ENCODE data around the gene SLC7A9.

The SLC7A9 gene

GRCh38 chr19:32831611-32832010 lies 38.0 kb downstream of the SLC7A9 start:
- no peak for TF ChIP-seq POLR2AphosphoS5 (IDR thresholded peaks at IDR 0.05; ENCODE audit: low read depth, low read length)
- TF ChIP-seq POLR2A (IDR thresholded peaks at IDR 0.05; ENCODE audit: low read depth, low read length) = no peak
- no peak for TF ChIP-seq TAF1 (IDR thresholded peaks at IDR 0.05; ENCODE audit: borderline replicate concordance, low read depth, low read length)
- FAIRE-seq = no peak
- no peak for DNase-seq (ENCODE audit: insufficient read length)

- TF ChIP-seq POLR2A (IDR thresholded peaks at IDR 0.05; ENCODE audit: low read depth, low read length) = no peak
- TF ChIP-seq TAF1 (IDR thresholded peaks at IDR 0.05; ENCODE audit: borderline replicate concordance, low read depth, low read length) = no peak
- TF ChIP-seq POLR2AphosphoS5 (IDR thresholded peaks at IDR 0.05; ENCODE audit: low read depth, low read length) = no peak
- DNase-seq (ENCODE audit: insufficient read length) = no peak
- FAIRE-seq = no peak
Measured at GRCh38 chr19:32830231-32831014, 39.1 kb downstream of the SLC7A9 start.

GRCh38 chr19:32829345-32829896 lies 40.1 kb downstream of the SLC7A9 start:
- no peak for FAIRE-seq
- TF ChIP-seq POLR2AphosphoS5 (IDR thresholded peaks at IDR 0.05; ENCODE audit: low read depth, low read length) (no peak), POLR2A (IDR thresholded peaks at IDR 0.05; ENCODE audit: low read depth, low read length) (no peak), TAF1 (IDR thresholded peaks at IDR 0.05; ENCODE audit: borderline replicate concordance, low read depth, low read length) (no peak)
- no peak for DNase-seq (ENCODE audit: insufficient read length)

- no peak for TF ChIP-seq POLR2AphosphoS5 (IDR thresholded peaks at IDR 0.05; ENCODE audit: low read depth, low read length)
- TF ChIP-seq TAF1 (IDR thresholded peaks at IDR 0.05; ENCODE audit: borderline replicate concordance, low read depth, low read length) = no peak
- no peak for TF ChIP-seq POLR2A (IDR thresholded peaks at IDR 0.05; ENCODE audit: low read depth, low read length)
- DNase-seq (ENCODE audit: insufficient read length) (no peak), FAIRE-seq (no peak)
Measured at GRCh38 chr19:32828643-32829344, 40.8 kb downstream of the SLC7A9 start.

- TF ChIP-seq POLR2AphosphoS5 (IDR thresholded peaks at IDR 0.05; ENCODE audit: low read depth, low read length) (no peak), TAF1 (IDR thresholded peaks at IDR 0.05; ENCODE audit: borderline replicate concordance, low read depth, low read length) (no peak), POLR2A (IDR thresholded peaks at IDR 0.05; ENCODE audit: low read depth, low read length) (no peak)
- FAIRE-seq (no peak), DNase-seq (ENCODE audit: insufficient read length) (no peak)
Measured at GRCh38 chr19:32828139-32828538, 41.4 kb downstream of the SLC7A9 start.

- no peak for FAIRE-seq
- no peak for TF ChIP-seq POLR2AphosphoS5 (IDR thresholded peaks at IDR 0.05; ENCODE audit: low read depth, low read length)
- TF ChIP-seq POLR2A (IDR thresholded peaks at IDR 0.05; ENCODE audit: low read depth, low read length) = no peak
- TF ChIP-seq TAF1 (IDR thresholded peaks at IDR 0.05; ENCODE audit: borderline replicate concordance, low read depth, low read length) = no peak
Measured at GRCh38 chr19:32824916-32825608, 44.5 kb downstream of the SLC7A9 start.

GRCh38 chr19:32824191-32824751 lies 45.3 kb downstream of the SLC7A9 start:
- FAIRE-seq (no peak), DNase-seq (ENCODE audit: insufficient read length) (no peak)
- TF ChIP-seq TAF1 (IDR thresholded peaks at IDR 0.05; ENCODE audit: borderline replicate concordance, low read depth, low read length) = no peak

More at GRCh38 chr19:32824916-32825608, 44.5 kb downstream of the SLC7A9 start:
- no peak for DNase-seq (ENCODE audit: insufficient read length)

GRCh38 chr19:32823747-32824102 lies 45.8 kb downstream of the SLC7A9 start:
- FAIRE-seq (no peak), DNase-seq (ENCODE audit: insufficient read length) (no peak)
- no peak for TF ChIP-seq TAF1 (IDR thresholded peaks at IDR 0.05; ENCODE audit: borderline replicate concordance, low read depth, low read length)
- TF ChIP-seq POLR2AphosphoS5 (IDR thresholded peaks at IDR 0.05; ENCODE audit: low read depth, low read length) = no peak
- no peak for TF ChIP-seq POLR2A (IDR thresholded peaks at IDR 0.05; ENCODE audit: low read depth, low read length)

GRCh38 chr19:32822916-32823746 lies 46.4 kb downstream of the SLC7A9 start:
- DNase-seq (ENCODE audit: insufficient read length) = no peak
- TF ChIP-seq POLR2AphosphoS5 (IDR thresholded peaks at IDR 0.05; ENCODE audit: low read depth, low read length) (no peak), POLR2A (IDR thresholded peaks at IDR 0.05; ENCODE audit: low read depth, low read length) (no peak), TAF1 (IDR thresholded peaks at IDR 0.05; ENCODE audit: borderline replicate concordance, low read depth, low read length) (no peak)
- FAIRE-seq = no peak

Data from GM12892 (cell line).